HuH-7 (cell line): ENCODE data around the gene TAS2R1.

Source experiments
- DNase-seq: peaks from one replicate; pipeline ENCODE4 v3.0.0; 2011; ENCODE audit warnings: low spot score

TAS2R1 gene, protein sequence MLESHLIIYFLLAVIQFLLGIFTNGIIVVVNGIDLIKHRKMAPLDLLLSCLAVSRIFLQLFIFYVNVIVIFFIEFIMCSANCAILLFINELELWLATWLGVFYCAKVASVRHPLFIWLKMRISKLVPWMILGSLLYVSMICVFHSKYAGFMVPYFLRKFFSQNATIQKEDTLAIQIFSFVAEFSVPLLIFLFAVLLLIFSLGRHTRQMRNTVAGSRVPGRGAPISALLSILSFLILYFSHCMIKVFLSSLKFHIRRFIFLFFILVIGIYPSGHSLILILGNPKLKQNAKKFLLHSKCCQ

GRCh38 chr5:9630251-9630650, at the start of gene TAS2R1:
Gene TAS2R1 (minus strand): TSS chr5:9630351. CDS start chr5:9630032, 319 bp downstream.
- no peak for DNase-seq

DNA sequence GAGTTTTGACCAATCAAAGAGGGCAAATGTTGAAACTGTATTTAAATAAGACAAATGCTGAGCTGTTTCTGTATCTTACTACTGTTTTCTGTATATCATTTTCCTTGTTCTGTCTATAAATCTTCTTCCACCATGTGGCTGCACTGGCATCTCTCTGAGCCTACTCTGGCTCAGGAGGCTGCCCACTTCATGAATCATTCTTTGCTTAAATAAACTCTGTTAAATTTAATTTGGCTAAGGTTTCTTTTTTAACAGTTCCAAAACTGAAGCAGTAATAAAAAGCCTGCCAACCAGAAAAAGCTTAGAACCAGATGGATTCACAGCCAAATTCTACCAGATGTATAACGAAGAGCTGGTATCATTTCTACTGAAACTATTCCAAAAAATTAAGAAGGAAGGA, 40.2 kb upstream of the TAS2R1 start:
- DNase-seq = no peak

DNA sequence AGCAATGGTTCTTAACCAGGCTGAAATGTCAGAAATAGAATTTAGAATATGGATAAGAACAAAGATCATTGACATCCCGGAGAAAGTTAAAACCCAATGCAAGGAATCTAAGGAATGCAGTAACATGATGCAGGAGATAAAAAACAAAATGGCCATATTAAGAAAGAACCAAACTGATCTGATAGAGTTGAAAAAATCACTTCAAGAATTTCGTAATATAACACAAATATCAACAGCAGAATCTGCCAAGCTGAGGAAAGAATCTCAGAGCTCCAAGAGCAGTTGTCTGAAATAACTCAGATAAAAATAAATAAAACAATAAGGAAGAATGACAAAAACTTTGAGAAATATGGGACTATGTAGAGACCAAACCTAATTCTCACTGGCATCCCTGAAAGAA, 37.8 kb upstream of the TAS2R1 start:
- DNase-seq = no peak

DNA sequence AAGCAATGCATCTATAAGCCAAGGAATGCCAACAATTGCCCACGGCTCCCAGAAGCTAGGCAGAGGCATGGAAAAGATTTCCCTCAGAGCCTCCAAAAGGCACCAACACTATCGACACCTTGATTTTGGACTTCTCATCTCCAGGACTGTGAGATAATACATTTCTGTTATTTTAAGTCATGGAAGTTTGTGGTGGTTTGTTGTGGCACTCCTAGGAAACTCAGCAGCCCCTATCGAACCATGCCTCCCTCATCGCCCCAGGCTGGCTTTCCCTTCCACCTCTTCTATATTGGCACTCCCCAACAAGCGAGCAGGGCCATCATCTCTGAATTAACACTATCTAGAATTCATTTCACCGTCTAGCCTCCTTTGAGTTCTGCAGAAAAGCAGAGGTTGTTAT, 33.7 kb upstream of the TAS2R1 start:
- no peak for DNase-seq

GRCh38 chr5:9661316-9662015, 31.3 kb upstream of the TAS2R1 start:
- no peak for DNase-seq

DNA sequence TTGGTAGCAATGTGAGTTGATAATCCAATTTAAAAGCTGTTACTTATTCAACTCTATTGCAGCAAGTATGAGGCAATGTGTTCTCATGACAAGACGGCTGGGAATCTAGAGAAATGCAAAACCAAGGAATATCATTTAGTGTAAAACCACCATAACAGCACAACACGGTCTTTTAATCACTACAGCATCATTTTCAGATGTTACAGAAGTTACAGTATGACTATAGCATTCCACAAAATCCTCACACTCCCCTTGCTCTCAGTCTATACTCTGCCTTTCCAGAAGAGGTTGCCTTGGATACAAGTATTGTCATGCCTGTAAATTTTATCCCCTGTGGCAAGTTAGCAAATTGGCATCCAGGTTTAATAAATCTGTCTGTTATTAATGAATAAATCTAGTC, 28.6 kb upstream of the TAS2R1 start:
- no peak for DNase-seq

DNA sequence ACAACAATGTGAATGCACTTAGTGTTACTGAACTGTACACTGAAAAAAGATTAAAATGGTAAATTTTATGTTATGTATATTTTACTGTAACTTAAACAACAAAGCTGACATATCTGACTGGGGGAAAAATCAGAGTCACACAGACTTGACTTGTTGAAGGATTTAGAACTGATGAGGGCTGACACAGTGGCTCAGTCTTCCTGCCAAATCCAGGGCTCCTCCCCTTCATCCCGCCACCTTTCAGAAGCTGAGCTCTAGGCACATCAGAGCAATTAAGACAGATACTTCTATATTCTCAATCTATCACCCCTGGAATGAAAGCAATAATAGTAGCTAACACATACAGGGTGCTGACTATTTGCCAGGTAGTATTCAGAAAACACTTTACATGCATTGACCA, 27.7 kb upstream of the TAS2R1 start:
- DNase-seq = no peak

DNA sequence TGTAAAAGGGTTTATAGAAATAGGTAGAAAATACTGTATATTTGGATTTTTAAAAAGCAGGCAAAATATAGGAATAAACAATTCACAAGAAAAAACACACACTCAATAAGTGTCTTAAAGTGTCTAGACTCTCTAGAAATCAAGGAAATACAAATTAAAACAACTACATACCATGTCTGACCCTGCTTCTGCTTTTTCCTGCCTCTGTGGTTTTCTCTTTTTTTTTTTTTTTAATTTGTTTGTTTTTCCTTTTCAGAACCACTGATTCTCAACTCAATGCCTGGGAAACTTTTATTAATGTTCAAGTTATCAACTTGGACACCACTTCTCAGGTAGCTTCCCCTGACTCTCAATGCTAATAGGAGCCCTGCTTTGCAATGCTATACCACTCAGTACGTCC, 25.5 kb upstream of the TAS2R1 start:
- no peak for DNase-seq

GRCh38 chr5:9654886-9655285, 24.7 kb upstream of the TAS2R1 start:
- no peak for DNase-seq

GRCh38 chr5:9653811-9654210, 23.7 kb upstream of the TAS2R1 start:
- DNase-seq = no peak

DNA sequence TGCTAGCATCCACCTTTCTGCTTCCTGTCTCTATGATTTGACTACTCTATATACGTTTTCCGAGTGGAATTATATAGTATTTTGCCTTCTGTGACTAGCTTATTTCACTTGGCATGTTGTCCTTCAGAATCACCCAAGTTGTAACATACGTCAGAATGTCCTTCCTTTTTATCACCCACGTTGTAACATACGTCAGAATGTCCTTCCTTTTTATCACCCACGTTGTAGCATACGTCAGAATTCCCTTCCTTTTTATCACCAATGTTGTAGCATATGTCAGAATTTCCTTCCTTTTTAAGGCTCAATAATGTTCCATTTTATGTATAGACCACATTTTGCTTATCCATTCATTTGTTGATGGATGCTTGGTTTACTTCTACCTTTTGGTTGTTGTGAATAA, 22.9 kb upstream of the TAS2R1 start:
- DNase-seq = no peak

DNA sequence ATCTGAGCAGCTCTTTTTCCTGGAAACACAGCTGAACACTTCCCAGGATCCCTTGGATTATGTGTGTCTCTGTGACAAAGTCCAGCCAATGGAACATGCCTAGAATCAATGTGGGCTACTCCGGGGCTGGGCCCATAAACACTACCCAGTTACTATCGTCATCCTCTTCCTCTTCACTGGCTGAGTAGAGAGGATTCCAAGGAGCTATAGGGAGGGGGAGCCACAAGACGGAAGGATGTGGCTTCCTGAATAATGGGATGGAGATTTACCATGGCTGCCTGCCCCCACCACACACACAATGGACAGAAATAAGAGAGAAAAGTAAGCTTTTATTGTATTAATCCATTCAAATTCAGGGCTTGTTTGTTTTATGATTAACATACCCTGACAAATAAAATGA, 22.1 kb upstream of the TAS2R1 start:
- no peak for DNase-seq

DNA sequence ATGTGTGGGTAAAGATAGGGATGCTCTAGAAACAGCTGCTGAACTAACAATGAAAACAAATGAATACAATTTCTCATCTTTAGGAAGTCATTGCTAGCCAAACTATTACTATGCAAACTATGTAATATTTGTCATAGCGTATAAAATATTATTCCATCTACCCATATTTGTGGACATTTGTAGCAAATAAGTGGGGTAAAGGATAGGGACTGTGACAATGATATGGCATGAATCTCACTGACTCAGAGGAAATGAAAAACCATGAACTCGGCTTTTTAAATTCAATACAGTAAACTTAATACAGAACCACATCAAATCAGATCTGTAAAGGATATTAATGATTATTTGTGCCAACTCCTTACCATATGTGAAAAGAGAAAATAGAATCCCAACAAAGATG, 16.7 kb upstream of the TAS2R1 start:
- no peak for DNase-seq

DNA sequence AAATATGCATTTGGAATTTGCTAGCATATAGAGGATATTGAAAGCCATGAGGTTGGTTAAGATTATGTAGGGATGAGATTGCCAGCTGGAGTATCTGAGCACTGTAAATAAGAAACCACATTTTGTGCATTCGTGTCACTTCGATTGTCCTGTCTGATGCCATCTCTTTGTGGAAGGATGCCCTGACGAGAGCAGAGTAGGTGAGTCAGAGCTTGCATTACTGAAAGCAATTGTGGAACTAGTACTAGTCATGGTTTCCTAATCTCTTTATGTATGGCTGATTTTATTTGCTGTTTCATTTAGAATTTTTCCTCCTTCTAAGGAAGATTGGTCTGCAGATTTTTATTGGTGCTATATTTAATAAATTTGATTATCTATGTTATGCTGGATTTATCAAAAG, 14.5 kb upstream of the TAS2R1 start:
- DNase-seq = no peak

GRCh38 chr5:9642621-9643020, 12.5 kb upstream of the TAS2R1 start:
- DNase-seq = no peak

GRCh38 chr5:9641806-9642355, 11.7 kb upstream of the TAS2R1 start:
- no peak for DNase-seq

DNA sequence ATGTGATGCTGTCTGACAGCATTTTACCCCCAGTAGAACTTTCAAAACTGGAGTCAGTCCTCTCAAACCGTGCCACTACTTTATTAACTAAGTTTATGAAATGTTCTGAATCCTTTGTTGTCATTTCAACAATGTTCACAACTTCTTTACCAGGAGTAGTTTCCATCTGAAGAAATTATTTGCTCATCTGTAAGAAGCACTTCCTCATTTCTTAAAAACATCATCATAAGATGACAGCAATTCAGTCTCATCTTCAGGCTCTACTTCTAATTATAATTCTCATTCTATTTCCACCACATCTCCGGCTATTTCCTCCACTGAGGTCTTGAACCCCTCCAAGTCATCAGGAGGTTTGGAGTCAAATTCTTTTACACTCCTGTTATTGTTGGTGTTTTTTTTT, 2.3 kb upstream of the TAS2R1 start:
- DNase-seq = no peak

DNA sequence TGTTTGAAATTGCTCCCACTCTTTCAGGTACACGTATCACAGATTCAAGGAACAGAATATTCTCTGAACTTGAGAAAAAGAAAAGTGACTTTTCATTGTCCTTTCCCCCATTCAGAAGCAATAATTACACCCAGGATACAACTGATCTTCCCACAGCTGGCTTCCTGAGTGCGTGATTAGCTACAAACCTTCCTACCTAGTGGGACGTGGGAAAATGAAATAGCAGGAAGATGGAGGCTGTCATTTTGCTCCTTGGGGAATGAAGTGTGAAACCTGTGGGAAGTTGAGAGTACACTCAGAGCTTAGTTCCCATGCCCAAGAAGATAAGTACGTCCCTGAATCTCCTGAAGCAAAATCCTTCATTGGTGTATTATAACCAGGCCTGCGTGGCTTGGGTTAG, 2.6 kb downstream of the TAS2R1 start:
- no peak for DNase-seq

- DNase-seq = no peak
These were observed 3.2 kb downstream of the TAS2R1 start for GRCh38 chr5:9626955-9627354.

DNA sequence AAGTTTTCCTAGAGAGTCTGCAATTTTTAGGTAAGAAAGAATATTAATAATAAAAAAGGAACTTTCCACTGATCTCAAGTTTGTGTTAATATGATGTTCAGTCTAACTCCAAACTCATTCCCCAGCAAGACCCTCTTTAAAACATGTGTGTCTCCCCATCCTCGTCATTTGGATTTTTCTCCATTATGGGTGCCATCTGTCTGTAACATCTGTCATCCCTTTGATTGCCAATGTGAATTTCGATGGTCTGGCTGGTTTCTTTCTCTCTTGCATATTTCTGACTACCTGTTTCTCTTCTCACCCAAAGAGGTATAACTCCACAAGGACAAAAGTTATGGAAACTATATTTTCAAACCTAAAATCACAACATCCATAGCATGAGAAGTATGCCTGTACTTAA, 4.4 kb downstream of the TAS2R1 start:
- DNase-seq = no peak

- no peak for DNase-seq
These were observed 4.9 kb downstream of the TAS2R1 start for GRCh38 chr5:9625286-9625685.

DNA sequence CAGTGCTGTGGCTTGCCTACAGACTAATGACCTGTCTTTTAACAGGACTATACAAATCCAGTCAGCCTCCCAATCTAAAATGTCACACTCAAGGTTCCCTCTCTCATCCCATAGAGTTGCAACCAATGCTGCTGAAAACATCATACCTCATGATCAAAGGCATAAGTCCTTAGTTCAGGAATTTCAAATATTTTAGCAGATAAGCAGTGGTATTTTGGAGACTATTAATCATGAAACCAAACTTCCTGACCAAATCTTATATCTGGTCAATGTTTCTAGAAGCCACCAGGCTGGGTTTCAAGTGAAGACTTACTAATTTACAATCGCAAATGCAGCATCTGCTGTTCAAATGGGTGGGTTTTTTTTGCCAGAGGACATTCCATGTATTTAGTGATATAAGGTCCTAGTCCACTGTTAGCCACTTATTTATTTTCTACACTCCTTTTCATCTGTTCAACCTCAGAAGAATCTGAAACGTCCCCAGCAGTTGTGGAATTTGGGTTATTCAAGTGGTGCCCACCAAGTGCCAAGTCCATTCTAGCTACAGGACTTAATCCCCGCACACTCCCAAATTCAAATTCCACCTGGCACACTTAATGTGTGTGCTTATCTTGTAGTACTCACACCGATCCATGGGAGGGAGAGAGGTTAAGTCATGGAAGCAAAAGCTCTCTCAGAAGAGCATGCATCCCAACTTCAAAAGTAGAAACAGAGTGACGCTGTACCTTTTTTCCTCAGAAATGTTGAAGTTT, 5.8 kb downstream of the TAS2R1 start:
- DNase-seq = no peak

GRCh38 chr5:9623661-9624060, 6.5 kb downstream of the TAS2R1 start:
- DNase-seq = no peak
